ENCODE measurements around the gene GSX2.

GSX2 gene

DNA sequence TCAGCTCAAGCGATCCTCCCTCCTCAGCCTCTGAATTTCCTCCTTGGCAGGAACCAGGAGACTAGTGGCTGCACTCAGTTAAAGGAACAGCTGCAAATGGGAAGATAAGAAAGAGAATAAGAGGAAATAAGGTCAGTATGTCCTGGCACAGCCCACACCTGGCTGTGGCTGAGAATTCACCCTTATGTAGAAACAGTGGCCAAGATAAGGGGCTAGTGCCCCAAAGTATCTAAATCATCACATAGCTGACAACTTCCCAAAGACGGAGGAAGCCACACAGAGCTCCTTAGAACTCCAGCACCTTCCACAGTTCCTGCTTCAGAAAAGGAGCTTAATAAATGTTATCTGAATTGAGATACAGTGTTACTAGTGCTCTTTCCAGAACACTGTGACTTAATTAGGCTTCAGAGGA, 33.2 kb upstream of the GSX2 start:
- Histone ChIP-seq H3K4me1 (peaks cover 0 to 39% (median 25%) of the 10 kb centered on the region in 4 donors), H3K4me3 (no peak overlapping the region), H3K27ac (peak overlapping the region; percentile 93 to 98), H3K9me3 (no peaks in the 10 kb centered on the region), H3K36me3 (no peaks in the 10 kb centered on the region), H3K27me3 (no peaks in the 10 kb centered on the region)
- DNase-seq: no peak
- intact Hi-C loops (cut with DNase I; ENCODE audit: low total_unique reads): no loop called here
- TF ChIP-seq, protein P1, sequence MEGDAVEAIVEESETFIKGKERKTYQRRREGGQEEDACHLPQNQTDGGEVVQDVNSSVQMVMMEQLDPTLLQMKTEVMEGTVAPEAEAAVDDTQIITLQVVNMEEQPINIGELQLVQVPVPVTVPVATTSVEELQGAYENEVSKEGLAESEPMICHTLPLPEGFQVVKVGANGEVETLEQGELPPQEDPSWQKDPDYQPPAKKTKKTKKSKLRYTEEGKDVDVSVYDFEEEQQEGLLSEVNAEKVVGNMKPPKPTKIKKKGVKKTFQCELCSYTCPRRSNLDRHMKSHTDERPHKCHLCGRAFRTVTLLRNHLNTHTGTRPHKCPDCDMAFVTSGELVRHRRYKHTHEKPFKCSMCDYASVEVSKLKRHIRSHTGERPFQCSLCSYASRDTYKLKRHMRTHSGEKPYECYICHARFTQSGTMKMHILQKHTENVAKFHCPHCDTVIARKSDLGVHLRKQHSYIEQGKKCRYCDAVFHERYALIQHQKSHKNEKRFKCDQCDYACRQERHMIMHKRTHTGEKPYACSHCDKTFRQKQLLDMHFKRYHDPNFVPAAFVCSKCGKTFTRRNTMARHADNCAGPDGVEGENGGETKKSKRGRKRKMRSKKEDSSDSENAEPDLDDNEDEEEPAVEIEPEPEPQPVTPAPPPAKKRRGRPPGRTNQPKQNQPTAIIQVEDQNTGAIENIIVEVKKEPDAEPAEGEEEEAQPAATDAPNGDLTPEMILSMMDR (IDR thresholded peaks at IDR 0.05): no peak

DNA sequence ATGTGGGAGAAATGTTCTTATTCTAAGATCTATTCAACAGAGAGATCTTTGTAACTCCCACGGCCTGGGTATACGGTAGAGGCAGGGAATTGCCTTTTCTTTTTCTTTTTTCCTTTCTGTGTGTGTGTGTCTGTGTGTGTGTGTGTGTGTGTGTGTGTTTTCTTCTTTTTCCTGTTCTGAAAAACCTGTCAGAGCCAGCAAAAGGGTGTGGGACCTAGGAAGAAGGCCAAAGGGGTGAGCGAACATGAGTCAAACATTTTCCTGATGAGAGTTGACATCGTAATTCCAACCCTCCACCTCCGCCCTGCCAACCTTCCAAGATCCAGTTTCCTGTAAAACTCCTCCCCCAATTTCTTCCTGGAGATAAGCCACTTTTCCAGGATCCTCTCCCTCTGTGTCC, 32.8 kb upstream of the GSX2 start:
- Histone ChIP-seq H3K27me3 (no peaks in the 10 kb centered on the region), H3K9me3 (no peaks in the 10 kb centered on the region), H3K4me3 (no peak overlapping the region), H3K36me3 (no peaks in the 10 kb centered on the region), H3K4me1 (peaks cover 0 to 34% (median 24%) of the 10 kb centered on the region in 4 donors), H3K27ac (peak overlapping the region; percentile 93 to 98)
- TF ChIP-seq, protein P1 (IDR thresholded peaks at IDR 0.05): no peak
- intact Hi-C loops (cut with DNase I; ENCODE audit: low total_unique reads): no loop called here
- peak in 1 of 2 donors; percentile 45 for DNase-seq

DNA sequence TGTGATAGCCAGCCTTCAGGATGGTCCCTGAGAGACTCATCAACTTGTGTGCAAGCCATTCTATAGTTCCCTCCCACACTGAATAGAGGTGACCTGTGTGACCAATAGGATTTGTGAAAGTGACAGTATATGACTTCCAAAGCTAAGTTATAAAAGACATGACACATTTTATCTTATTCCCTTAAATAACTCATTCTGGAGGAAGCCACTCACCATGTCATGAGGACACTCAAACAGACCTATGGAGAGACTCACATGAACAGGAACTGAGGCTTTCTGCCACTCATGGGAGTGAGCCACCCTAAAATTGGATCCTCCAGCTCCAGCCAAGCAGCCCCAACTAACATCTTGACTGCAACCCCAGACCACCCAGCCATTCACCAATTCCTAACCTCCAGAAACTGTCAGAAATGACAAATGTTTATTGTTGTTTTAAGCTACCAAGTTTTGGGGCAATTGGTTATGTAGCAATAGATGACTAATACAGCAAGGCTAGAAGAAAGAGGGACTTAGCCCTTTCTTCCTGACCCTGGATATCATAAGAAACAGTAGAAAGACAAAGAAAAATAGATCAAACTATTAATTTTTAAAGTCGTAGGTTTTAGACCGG, 26.6 kb upstream of the GSX2 start:
- no peaks in the 10 kb centered on the region for H3K36me3 ChIP-seq
- peaks cover 0 to 19% (median 4%) of the 10 kb centered on the region in 4 donors for H3K4me1 ChIP-seq
- intact Hi-C loops (cut with DNase I; ENCODE audit: low total_unique reads): no loop called here
- H3K4me3 ChIP-seq: no peak overlapping the region
- no peaks in the 10 kb centered on the region for H3K27me3 ChIP-seq
- H3K9me3 ChIP-seq: no peaks in the 10 kb centered on the region
- no peak overlapping the region for H3K27ac ChIP-seq
- DNase-seq: no peak
- TF ChIP-seq, protein P1 (IDR thresholded peaks at IDR 0.05): no peak

DNA sequence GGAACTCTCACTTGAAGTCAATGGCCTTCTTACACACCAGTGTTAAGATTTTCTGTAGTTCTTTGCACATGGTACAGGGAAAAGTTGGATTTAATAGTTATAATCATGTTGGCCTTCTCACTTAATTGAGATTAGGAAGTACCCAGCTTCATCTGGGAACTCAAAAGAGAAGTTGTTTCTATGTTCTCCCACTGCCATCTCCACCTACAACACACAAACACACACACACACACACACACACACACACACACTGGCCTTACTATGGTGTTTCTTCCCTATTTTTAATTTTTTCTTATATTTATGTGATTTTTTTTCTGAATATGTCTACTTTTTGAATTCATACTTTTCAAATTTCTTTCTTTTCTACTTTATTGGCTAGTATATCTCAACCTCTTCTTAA, 25.6 kb upstream of the GSX2 start:
- DNase-seq: no peak
- Histone ChIP-seq H3K27me3 (no peaks in the 10 kb centered on the region), H3K9me3 (no peaks in the 10 kb centered on the region), H3K27ac (no peak overlapping the region), H3K36me3 (no peaks in the 10 kb centered on the region), H3K4me1 (peaks cover 0 to 29% (median 5%) of the 10 kb centered on the region in 4 donors), H3K4me3 (no peak overlapping the region)
- intact Hi-C loops (cut with DNase I; ENCODE audit: low total_unique reads): no loop called here
- TF ChIP-seq, protein P1 (IDR thresholded peaks at IDR 0.05): no peak

DNA sequence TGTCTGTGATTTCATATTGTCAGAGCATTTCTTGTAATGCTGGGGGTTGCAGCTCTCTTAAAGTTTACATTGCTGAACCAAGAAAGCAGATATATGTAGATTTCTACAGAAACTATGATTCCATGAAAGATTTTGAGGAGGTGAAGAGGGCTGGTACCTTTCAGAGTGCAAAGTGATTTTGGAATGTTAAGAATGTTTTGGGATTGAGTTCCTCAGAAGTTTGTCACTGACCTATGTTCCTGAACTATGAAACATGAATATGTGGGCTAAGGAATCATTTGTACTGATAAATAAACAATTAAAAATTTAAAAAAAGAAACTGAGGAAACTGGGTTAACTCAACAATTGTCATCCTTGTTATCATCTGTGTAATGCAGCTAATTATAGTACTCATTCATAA, 23.3 kb upstream of the GSX2 start:
- Histone ChIP-seq H3K36me3 (no peaks in the 10 kb centered on the region), H3K9me3 (no peaks in the 10 kb centered on the region), H3K4me1 (peaks cover 0 to 34% (median 5%) of the 10 kb centered on the region in 4 donors), H3K27me3 (no peaks in the 10 kb centered on the region), H3K4me3 (no peak overlapping the region), H3K27ac (no peak overlapping the region)
- intact Hi-C loops (cut with DNase I; ENCODE audit: low total_unique reads): no loop called here
- TF ChIP-seq, protein P1 (IDR thresholded peaks at IDR 0.05): no peak
- no peak for DNase-seq

DNA sequence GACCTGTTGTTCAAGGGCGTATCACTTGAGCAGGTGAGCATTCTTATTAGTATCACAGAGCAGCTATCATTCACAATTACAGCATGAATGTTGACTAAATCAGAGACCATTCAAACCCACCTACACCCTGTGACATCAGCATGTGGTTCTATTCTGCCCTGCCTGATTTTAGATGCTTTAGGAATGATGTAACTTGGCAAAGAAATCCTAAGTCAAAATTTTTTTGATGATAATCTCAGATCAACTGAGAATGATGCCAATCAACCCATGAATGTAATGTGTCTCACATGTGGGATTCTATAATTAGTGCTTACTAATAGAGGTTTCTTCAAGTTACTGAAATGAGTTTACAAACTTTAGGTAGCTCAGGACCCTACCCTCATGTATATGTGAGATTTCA, 22.2 kb upstream of the GSX2 start:
- no peak overlapping the region for H3K4me3 ChIP-seq
- no peaks in the 10 kb centered on the region for H3K36me3 ChIP-seq
- no peak for DNase-seq
- peaks cover 0 to 42% (median 11%) of the 10 kb centered on the region in 4 donors for H3K4me1 ChIP-seq
- intact Hi-C loops (cut with DNase I; ENCODE audit: low total_unique reads): no loop called here
- H3K9me3 ChIP-seq: no peaks in the 10 kb centered on the region
- TF ChIP-seq, protein P1 (IDR thresholded peaks at IDR 0.05): no peak
- no peak overlapping the region for H3K27ac ChIP-seq
- H3K27me3 ChIP-seq: no peaks in the 10 kb centered on the region

All from tibial artery (tissue), 4 donors.